ENCODE measurements around the gene CCDC110. TPM values are rescaled to one million over a fixed set of nuclear protein-coding genes. Genes with fewer than 3 reads are reported as not detected.

Gene CCDC110
- total and polyA plus RNA-seq, 9 of the 15 experiments (the other 6 are each of a cell fraction or from before 2014, with no cell fraction given): 0.04 to 0.35 (median 0.07) TPM; not detected in 4

GRCh38 chr4:185425647-185426352 is 45.7 kb downstream of the CCDC110 start, which contains the start of gene UFSP2 (continued):
- TF ChIP-seq CUX1 (CRISPR knock-in tag; IDR thresholded peaks at IDR 0.05): no peak
- TF ChIP-seq NCOR1 (IDR thresholded peaks at IDR 0.05): no peak
- no peak for TF ChIP-seq ILK (tag; IDR thresholded peaks at IDR 0.05; ENCODE audit: borderline replicate concordance, low read depth)
- peak; percentile 28; the same call in 1 of the 2 replicates for TF ChIP-seq ZKSCAN1 (IDR thresholded peaks at IDR 0.05; ENCODE audit: low read depth, low read length)
- peak; percentile 88; the same call in 1 of the 2 replicates for TF ChIP-seq CREB3 (tag; conservative IDR thresholded peaks at IDR 0.05; ENCODE audit: low read depth)
- no peak for TF ChIP-seq UBTF (IDR thresholded peaks at IDR 0.05; ENCODE audit: borderline replicate concordance in 1 of 2, low read depth in 2 of 2, low read length in 2 of 2)
- TF ChIP-seq ZNF140 (CRISPR knock-in tag; IDR thresholded peaks at IDR 0.05): no peak
- TF ChIP-seq E2F5 (CRISPR knock-in tag; IDR thresholded peaks at IDR 0.05): peak; percentile 39; the same call in 1 of the 2 replicates
- TF ChIP-seq SMARCA5 (IDR thresholded peaks at IDR 0.05): no peak
- no peak for TF ChIP-seq LEF1 (IDR thresholded peaks at IDR 0.05)
- no peak for TF ChIP-seq ESRRA (IDR thresholded peaks at IDR 0.05; ENCODE audit: borderline replicate concordance, low read depth)
- no peak for TF ChIP-seq NR1H2 (CRISPR knock-in tag; IDR thresholded peaks at IDR 0.05)
- no peak for TF ChIP-seq CHCHD3 (CRISPR knock-in tag; IDR thresholded peaks at IDR 0.05)
- no peak for TF ChIP-seq HNRNPUL1 (IDR thresholded peaks at IDR 0.05; ENCODE audit: low read length)
- TF ChIP-seq ZNF143 (CRISPR knock-in tag; IDR thresholded peaks at IDR 0.05): peak; percentile 99
- no peak for TF ChIP-seq ZNF707 (CRISPR knock-in tag; conservative IDR thresholded peaks at IDR 0.05)
- TF ChIP-seq SNRNP70 (optimal IDR thresholded peaks at IDR 0.05; ENCODE audit: low read depth, low read length): no peak
- peak; percentile 96 for TF ChIP-seq NUFIP1 (IDR thresholded peaks at IDR 0.05; ENCODE audit: partially characterized antibody)

Data from K562 (cell line).